ENCODE results near the gene INTS7. TPM values are rescaled to one million over a fixed set of nuclear protein-coding genes. Genes with fewer than 3 reads are reported as not detected.

INTS7 gene
- polyA plus RNA-seq, 4 donors, result 6.0 to 15.7 (median 7.3) TPM

- Histone ChIP-seq H3K36me3 (ENCODE audit: control insufficient read depth in 3 of 3, insufficient read depth in 2 of 3, low read depth in 1 of 3, low read length in 3 of 3) (no peaks in the 10 kb centered on the region), H3K27me3 (ENCODE audit: control insufficient read depth in 3 of 3, insufficient read depth in 3 of 3, low read length in 3 of 3) (no peaks in the 10 kb centered on the region), H3K4me1 (ENCODE audit: control insufficient read depth in 3 of 3, insufficient read depth in 2 of 3, low read depth in 1 of 3, low read length in 2 of 3) (peaks cover 4 to 53% (median 9%) of the 10 kb centered on the region in 3 donors), H3K9me3 (ENCODE audit: control insufficient read depth in 2 of 2, insufficient read depth in 1 of 2, low read depth in 1 of 2, low read length in 1 of 2) (no peaks in the 10 kb centered on the region), H3K4me3 (ENCODE audit: low read depth in 1 of 3, low read length in 3 of 3) (no peak overlapping the region), H3K27ac (ENCODE audit: low read depth in 1 of 3, low read length in 2 of 3) (peak overlapping the region; percentile 81 to 94 (median 86))
- WGBS, 3 donors, result 14 to 56% (median 33%) methylated on average over 9 of the region's 9 CpGs
- peak; percentile 92 to 95 for DNase-seq
- FAIRE-seq, result no peak
These were observed 106.2 kb downstream of the INTS7 start for GRCh38 chr1:211928993-211929637.

DNA sequence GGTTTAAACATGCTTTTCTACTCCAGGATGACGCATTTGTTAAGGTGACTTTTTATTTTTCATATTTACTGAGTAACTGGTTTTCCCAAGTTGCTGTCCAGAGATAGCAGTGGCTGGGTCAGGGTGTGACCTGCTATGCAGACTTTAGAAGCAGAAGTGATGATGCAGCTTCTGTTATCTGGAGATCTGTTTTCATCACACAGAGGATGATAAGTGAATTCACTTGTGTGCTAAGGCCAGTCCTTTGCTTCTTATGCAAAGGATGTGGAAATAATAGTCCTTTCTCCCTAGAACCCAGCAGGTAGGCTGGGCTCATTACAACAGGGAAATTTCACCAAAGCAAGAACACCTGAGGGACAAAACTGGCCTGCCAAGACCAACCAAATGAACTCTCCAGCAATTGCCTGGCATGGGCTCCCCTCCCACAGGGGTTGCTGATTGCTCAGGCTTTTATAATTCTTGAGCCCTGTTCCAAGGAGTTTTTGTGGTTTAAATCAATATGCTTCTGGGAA is 107.0 kb downstream of the INTS7 start:
- Histone ChIP-seq H3K36me3 (ENCODE audit: control insufficient read depth in 3 of 3, insufficient read depth in 2 of 3, low read depth in 1 of 3, low read length in 3 of 3) (no peaks in the 10 kb centered on the region), H3K4me1 (ENCODE audit: control insufficient read depth in 3 of 3, insufficient read depth in 2 of 3, low read depth in 1 of 3, low read length in 2 of 3) (peaks cover 4 to 58% (median 9%) of the 10 kb centered on the region in 3 donors), H3K9me3 (ENCODE audit: control insufficient read depth in 2 of 2, insufficient read depth in 1 of 2, low read depth in 1 of 2, low read length in 1 of 2) (no peaks in the 10 kb centered on the region), H3K27ac (ENCODE audit: low read depth in 1 of 3, low read length in 2 of 3) (peak overlapping the region; percentile 52 to 94 (median 86)), H3K4me3 (ENCODE audit: low read depth in 1 of 3, low read length in 3 of 3) (no peak overlapping the region), H3K27me3 (ENCODE audit: control insufficient read depth in 3 of 3, insufficient read depth in 3 of 3, low read length in 3 of 3) (no peaks in the 10 kb centered on the region)
- FAIRE-seq (no peak), DNase-seq (peak; percentile 61 to 77)
- WGBS, 3 donors, result 69 to 80% (median 79%) methylated on average over 1 of the region's 1 CpG

- FAIRE-seq, result no peak
These were observed 110.3 kb downstream of the INTS7 start for GRCh38 chr1:211925016-211925415.

DNA sequence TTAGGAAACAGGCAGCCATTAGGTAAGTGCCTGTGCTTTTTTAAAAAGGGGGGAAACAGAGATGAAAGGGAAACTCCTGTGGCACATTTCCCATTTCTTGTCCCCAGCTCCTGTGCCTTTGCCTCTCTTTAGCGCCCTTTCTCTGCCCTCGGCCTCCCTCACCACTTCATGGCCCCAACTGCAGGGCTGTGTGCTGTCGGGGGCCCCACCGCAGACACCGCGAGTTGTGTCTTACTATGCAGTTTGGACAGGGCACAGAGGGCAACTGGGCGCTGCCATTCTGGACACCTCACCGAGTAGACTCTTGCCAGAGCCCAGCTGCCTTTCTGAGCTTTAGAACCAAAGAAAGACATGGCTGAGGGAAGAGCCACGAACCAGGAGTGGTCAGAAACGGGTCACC is 111.1 kb downstream of the INTS7 start:
- Histone ChIP-seq H3K36me3 (ENCODE audit: control insufficient read depth in 3 of 3, insufficient read depth in 2 of 3, low read depth in 1 of 3, low read length in 3 of 3) (no peaks in the 10 kb centered on the region), H3K4me1 (ENCODE audit: control insufficient read depth in 3 of 3, insufficient read depth in 2 of 3, low read depth in 1 of 3, low read length in 2 of 3) (peaks cover 0 to 65% (median 5%) of the 10 kb centered on the region in 3 donors), H3K27ac (ENCODE audit: low read depth in 1 of 3, low read length in 2 of 3) (peak overlapping the region in 1 of 3 donors; percentile 75), H3K27me3 (ENCODE audit: control insufficient read depth in 3 of 3, insufficient read depth in 3 of 3, low read length in 3 of 3) (no peaks in the 10 kb centered on the region), H3K4me3 (ENCODE audit: low read depth in 1 of 3, low read length in 3 of 3) (no peak overlapping the region), H3K9me3 (ENCODE audit: control insufficient read depth in 2 of 2, insufficient read depth in 1 of 2, low read depth in 1 of 2, low read length in 1 of 2) (no peaks in the 10 kb centered on the region)
- FAIRE-seq (no peak), DNase-seq (no peak)
- WGBS, 3 donors, result 86 to 87% (median 87%) methylated on average over 10 of the region's 10 CpGs

More at GRCh38 chr1:211925016-211925415, 110.3 kb downstream of the INTS7 start:
- 10 to 46% (median 30%) methylated on average over 7 of the region's 7 CpGs for WGBS, 3 donors
- H3K4me3 ChIP-seq (ENCODE audit: low read depth in 1 of 3, low read length in 3 of 3), result no peak overlapping the region
- H3K36me3 ChIP-seq (ENCODE audit: control insufficient read depth in 3 of 3, insufficient read depth in 2 of 3, low read depth in 1 of 3, low read length in 3 of 3), result no peaks in the 10 kb centered on the region
- H3K27ac ChIP-seq (ENCODE audit: low read depth in 1 of 3, low read length in 2 of 3), result peak overlapping the region in 1 of 3 donors; percentile 52
- H3K4me1 ChIP-seq (ENCODE audit: control insufficient read depth in 3 of 3, insufficient read depth in 2 of 3, low read depth in 1 of 3, low read length in 2 of 3), result peaks cover 4 to 65% (median 9%) of the 10 kb centered on the region in 3 donors
- peak; percentile 85 to 87 for DNase-seq
- no peaks in the 10 kb centered on the region for H3K9me3 ChIP-seq (ENCODE audit: control insufficient read depth in 2 of 2, insufficient read depth in 1 of 2, low read depth in 1 of 2, low read length in 1 of 2)
- H3K27me3 ChIP-seq (ENCODE audit: control insufficient read depth in 3 of 3, insufficient read depth in 3 of 3, low read length in 3 of 3), result no peaks in the 10 kb centered on the region

- no peaks in the 10 kb centered on the region for H3K9me3 ChIP-seq (ENCODE audit: control insufficient read depth in 2 of 2, insufficient read depth in 1 of 2, low read depth in 1 of 2, low read length in 1 of 2)
These were observed 112.3 kb downstream of the INTS7 start for GRCh38 chr1:211923095-211923494.

GRCh38 chr1:211921579-211922095 is 113.7 kb downstream of the INTS7 start:
- Histone ChIP-seq H3K4me1 (ENCODE audit: control insufficient read depth in 3 of 3, insufficient read depth in 2 of 3, low read depth in 1 of 3, low read length in 2 of 3) (peaks cover 3 to 68% (median 7%) of the 10 kb centered on the region in 3 donors), H3K9me3 (ENCODE audit: control insufficient read depth in 2 of 2, insufficient read depth in 1 of 2, low read depth in 1 of 2, low read length in 1 of 2) (no peaks in the 10 kb centered on the region), H3K4me3 (ENCODE audit: low read depth in 1 of 3, low read length in 3 of 3) (no peak overlapping the region), H3K27me3 (ENCODE audit: control insufficient read depth in 3 of 3, insufficient read depth in 3 of 3, low read length in 3 of 3) (no peaks in the 10 kb centered on the region), H3K27ac (ENCODE audit: low read depth in 1 of 3, low read length in 2 of 3) (peak overlapping the region in 1 of 3 donors; percentile 82), H3K36me3 (ENCODE audit: control insufficient read depth in 3 of 3, insufficient read depth in 2 of 3, low read depth in 1 of 3, low read length in 3 of 3) (no peaks in the 10 kb centered on the region)
- DNase-seq, result no peak
- FAIRE-seq, result no peak
- 87 to 89% (median 89%) methylated on average over 9 of the region's 9 CpGs for WGBS, 3 donors

More at GRCh38 chr1:211923095-211923494, 112.3 kb downstream of the INTS7 start:
- Histone ChIP-seq H3K27ac (ENCODE audit: low read depth in 1 of 3, low read length in 2 of 3) (peak overlapping the region in 1 of 3 donors; percentile 75), H3K36me3 (ENCODE audit: control insufficient read depth in 3 of 3, insufficient read depth in 2 of 3, low read depth in 1 of 3, low read length in 3 of 3) (no peaks in the 10 kb centered on the region), H3K4me3 (ENCODE audit: low read depth in 1 of 3, low read length in 3 of 3) (no peak overlapping the region), H3K27me3 (ENCODE audit: control insufficient read depth in 3 of 3, insufficient read depth in 3 of 3, low read length in 3 of 3) (no peaks in the 10 kb centered on the region), H3K4me1 (ENCODE audit: control insufficient read depth in 3 of 3, insufficient read depth in 2 of 3, low read depth in 1 of 3, low read length in 2 of 3) (peaks cover 3 to 63% (median 3%) of the 10 kb centered on the region in 3 donors)
- FAIRE-seq (no peak), DNase-seq (peak; percentile 28 to 86)
- 41 to 73% (median 50%) methylated on average over 5 of the region's 5 CpGs for WGBS, 3 donors

DNA sequence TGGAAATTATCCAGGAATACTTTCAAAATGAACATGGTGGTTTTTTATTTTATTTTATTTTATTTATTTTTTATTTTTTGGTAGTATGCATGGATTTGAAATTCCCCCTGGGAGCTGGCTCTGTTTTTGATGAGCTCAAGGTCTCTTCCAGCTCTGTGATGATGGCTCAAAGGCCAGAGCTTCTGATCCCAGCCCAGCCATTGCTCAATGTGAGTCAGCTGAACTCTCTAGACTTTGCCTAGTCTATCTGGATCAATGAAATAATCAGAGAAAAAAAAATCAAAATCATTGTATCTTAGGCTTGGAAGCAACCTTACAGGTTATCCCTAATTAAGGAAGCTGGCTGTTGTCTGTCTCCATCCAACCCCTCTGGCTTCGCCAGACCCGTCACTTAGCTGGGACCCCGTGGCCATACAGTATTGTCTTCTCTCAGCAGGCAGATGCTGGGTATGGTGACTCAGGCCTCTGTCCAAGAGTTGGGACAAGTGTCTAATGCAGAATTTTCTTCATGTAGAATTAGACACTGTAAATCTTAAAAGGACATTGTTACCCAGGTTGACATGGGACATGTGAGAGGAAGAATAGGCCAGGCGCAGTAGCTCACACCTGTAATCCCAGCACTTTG is 114.6 kb downstream of the INTS7 start:
- Histone ChIP-seq H3K27me3 (ENCODE audit: control insufficient read depth in 3 of 3, insufficient read depth in 3 of 3, low read length in 3 of 3) (no peaks in the 10 kb centered on the region), H3K27ac (ENCODE audit: low read depth in 1 of 3, low read length in 2 of 3) (peak overlapping the region in 2 of 3 donors; percentile 22 to 82), H3K4me3 (ENCODE audit: low read depth in 1 of 3, low read length in 3 of 3) (no peak overlapping the region), H3K4me1 (ENCODE audit: control insufficient read depth in 3 of 3, insufficient read depth in 2 of 3, low read depth in 1 of 3, low read length in 2 of 3) (peaks cover 3 to 78% (median 7%) of the 10 kb centered on the region in 3 donors), H3K9me3 (ENCODE audit: control insufficient read depth in 2 of 2, insufficient read depth in 1 of 2, low read depth in 1 of 2, low read length in 1 of 2) (no peaks in the 10 kb centered on the region), H3K36me3 (ENCODE audit: control insufficient read depth in 3 of 3, insufficient read depth in 2 of 3, low read depth in 1 of 3, low read length in 3 of 3) (no peaks in the 10 kb centered on the region)
- WGBS, 3 donors, result 85 to 93% (median 89%) methylated on average over 4 of the region's 4 CpGs
- FAIRE-seq, result no peak
- peak; percentile 82 to 89 for DNase-seq

DNA sequence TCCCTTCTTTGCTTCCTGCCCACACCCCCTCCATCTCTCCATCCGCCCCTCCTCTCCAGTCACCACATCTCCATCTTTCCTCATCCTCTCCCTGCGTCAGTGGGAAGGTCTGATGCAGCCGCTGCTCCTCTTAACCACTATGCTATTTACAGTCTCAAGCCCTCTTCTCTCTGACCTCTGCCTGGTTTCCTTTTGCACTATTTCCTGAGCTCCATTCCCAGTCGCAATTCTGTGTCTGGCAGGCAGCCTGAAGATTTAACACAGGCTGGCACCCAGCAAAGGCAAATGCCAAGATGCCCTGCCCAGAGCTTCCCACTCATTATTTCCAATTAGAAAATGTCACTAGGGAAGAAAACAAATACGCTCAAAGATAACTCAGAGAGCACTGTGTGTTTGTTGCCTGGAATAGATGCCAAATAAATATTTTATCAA is 115.2 kb downstream of the INTS7 start:
- WGBS, 3 donors, result 31 to 44% (median 34%) methylated on average over 5 of the region's 5 CpGs
- DNase-seq (peak in 1 of 2 donors; percentile 53), FAIRE-seq (no peak)
- H3K27ac ChIP-seq (ENCODE audit: low read depth in 1 of 3, low read length in 2 of 3), result peak overlapping the region; percentile 11 to 82 (median 63)
- no peak overlapping the region for H3K4me3 ChIP-seq (ENCODE audit: low read depth in 1 of 3, low read length in 3 of 3)
- H3K9me3 ChIP-seq (ENCODE audit: control insufficient read depth in 2 of 2, insufficient read depth in 1 of 2, low read depth in 1 of 2, low read length in 1 of 2), result no peaks in the 10 kb centered on the region
- no peaks in the 10 kb centered on the region for H3K27me3 ChIP-seq (ENCODE audit: control insufficient read depth in 3 of 3, insufficient read depth in 3 of 3, low read length in 3 of 3)
- H3K36me3 ChIP-seq (ENCODE audit: control insufficient read depth in 3 of 3, insufficient read depth in 2 of 3, low read depth in 1 of 3, low read length in 3 of 3), result no peaks in the 10 kb centered on the region
- H3K4me1 ChIP-seq (ENCODE audit: control insufficient read depth in 3 of 3, insufficient read depth in 2 of 3, low read depth in 1 of 3, low read length in 2 of 3), result peaks cover 3 to 81% (median 7%) of the 10 kb centered on the region in 3 donors
